GM19463 (cell line): ENCODE measurements around the gene THOC2.
"Not testable (repeated sequence)": the region's sequence is repeated elsewhere in the genome, so short reads cannot be mapped to it uniquely, and the experiment has no call there.

ENCODE experiments used
- ATAC-seq: cut with Tn5 transposase; IDR thresholded peaks from one replicate; pipeline ENCODE4 v1.9.1; 2021; ENCODE audit warnings: mild to moderate bottlenecking, moderate library complexity; ENCODE audit not compliant: unreplicated experiment

THOC2 gene

GRCh38 chrX:123732670-123733363 lies at the start of gene THOC2:
THOC2 (minus strand) TSS chrX:123733052; CDS start chrX:123733022, 30 bp downstream.
- ATAC-seq = peak; percentile 83

GRCh38 chrX:123781786-123782185 lies 48.9 kb upstream of the THOC2 start:
- ATAC-seq = not testable (repeated sequence)

GRCh38 chrX:123779908-123780396 lies 47.1 kb upstream of the THOC2 start:
- ATAC-seq = no peak

GRCh38 chrX:123773258-123773988 lies 40.6 kb upstream of the THOC2 start:
- ATAC-seq = no peak

GRCh38 chrX:123771449-123772064 lies 38.7 kb upstream of the THOC2 start:
- peak; percentile 80 for ATAC-seq

GRCh38 chrX:123764967-123765871 lies 32.4 kb upstream of the THOC2 start:
- ATAC-seq = peak; percentile 93

- ATAC-seq = not testable (repeated sequence)
Measured at GRCh38 chrX:123759849-123760248, 27.0 kb upstream of the THOC2 start.

- ATAC-seq = not testable (repeated sequence)
Measured at GRCh38 chrX:123757794-123758193, 24.9 kb upstream of the THOC2 start.

GRCh38 chrX:123756320-123756719 lies 23.5 kb upstream of the THOC2 start:
- ATAC-seq = no peak

- no peak for ATAC-seq
Measured at GRCh38 chrX:123755107-123755506, 22.3 kb upstream of the THOC2 start.

- ATAC-seq = no peak
Measured at GRCh38 chrX:123753656-123754350, 21.0 kb upstream of the THOC2 start.

GRCh38 chrX:123749643-123750042 lies 16.8 kb upstream of the THOC2 start:
- ATAC-seq = no peak

GRCh38 chrX:123745511-123745910 lies 12.7 kb upstream of the THOC2 start:
- ATAC-seq = no peak

- ATAC-seq = no peak
Measured at GRCh38 chrX:123743312-123743711, 10.5 kb upstream of the THOC2 start.

- ATAC-seq = no peak
Measured at GRCh38 chrX:123742440-123742839, 9.6 kb upstream of the THOC2 start.

GRCh38 chrX:123740536-123740935 lies 7.7 kb upstream of the THOC2 start:
- ATAC-seq = no peak

GRCh38 chrX:123740006-123740405 lies 7.2 kb upstream of the THOC2 start:
- no peak for ATAC-seq

GRCh38 chrX:123739474-123739873 lies 6.6 kb upstream of the THOC2 start:
- no peak for ATAC-seq

- no peak for ATAC-seq
Measured at GRCh38 chrX:123738378-123738940, 5.6 kb upstream of the THOC2 start.
